Measurements from ENCODE around the gene KLRG1. TPM values are rescaled to one million over a fixed set of nuclear protein-coding genes. Genes with fewer than 3 reads are reported as not detected.
A peak's percentile ranks its signal among the peaks of the same experiment; 100 is the strongest.

Gene KLRG1
- total RNA-seq (ENCODE audit: unreplicated experiment), result 2.1 TPM
- long read RNA-seq, partial matches to known transcripts, result 0 of 3 reads
- long read RNA-seq, other reads (novel, unspliced or antisense), result 2 of 3 reads

- no peak within 1 kb of the TSS for H3K27ac Mint-ChIP-seq (ENCODE audit: unreplicated experiment)
Observed at GRCh38 chr12:8989413-8989812, at the start of gene KLRG1. TSS of gene KLRG1 (plus strand) at chr12:8989546. CDS start at chr12:8989636, 90 bp downstream.

GRCh38 chr12:8941691-8942478 lies 47.5 kb upstream of the KLRG1 start:
- Mint-ChIP-seq H3K4me1 (ENCODE audit: unreplicated experiment) (peaks cover 2% of the 10 kb centered on the region), H3K27ac (ENCODE audit: unreplicated experiment) (peak overlapping the region; percentile 30), H3K4me3 (ENCODE audit: unreplicated experiment) (peak overlapping the region; percentile 35), H3K27me3 (ENCODE audit: unreplicated experiment) (peaks cover under 1% of the 10 kb centered on the region), H3K9me3 (ENCODE audit: unreplicated experiment) (no peaks in the 10 kb centered on the region), H3K36me3 (ENCODE audit: low read depth, unreplicated experiment) (peaks cover 14% of the 10 kb centered on the region)
- DNase-seq (ENCODE audit: low spot score), result no peak
- TF ChIP-seq CTCF (IDR thresholded peaks at IDR 0.05; ENCODE audit: unreplicated experiment), result no peak

More at GRCh38 chr12:8989413-8989812, at the start of gene KLRG1:
- no peak for TF ChIP-seq CTCF (IDR thresholded peaks at IDR 0.05; ENCODE audit: unreplicated experiment)
- Mint-ChIP-seq H3K4me1 (ENCODE audit: unreplicated experiment) (peaks cover 13% of the 10 kb centered on the region), H3K36me3 (ENCODE audit: low read depth, unreplicated experiment) (no peaks in the 10 kb centered on the region), H3K9me3 (ENCODE audit: unreplicated experiment) (no peaks in the 10 kb centered on the region), H3K27me3 (ENCODE audit: unreplicated experiment) (peaks cover 1% of the 10 kb centered on the region), H3K4me3 (ENCODE audit: unreplicated experiment) (no peak within 1 kb of the TSS)
- no peak for DNase-seq (ENCODE audit: low spot score)

GRCh38 chr12:8943565-8944186 lies 45.7 kb upstream of the KLRG1 start:
- DNase-seq (ENCODE audit: low spot score), result no peak
- H3K4me3 Mint-ChIP-seq (ENCODE audit: unreplicated experiment), result no peak overlapping the region
- H3K4me1 Mint-ChIP-seq (ENCODE audit: unreplicated experiment), result peaks cover 14% of the 10 kb centered on the region
- H3K9me3 Mint-ChIP-seq (ENCODE audit: unreplicated experiment), result no peaks in the 10 kb centered on the region
- H3K36me3 Mint-ChIP-seq (ENCODE audit: low read depth, unreplicated experiment), result peaks cover 12% of the 10 kb centered on the region
- no peak for TF ChIP-seq CTCF (IDR thresholded peaks at IDR 0.05; ENCODE audit: unreplicated experiment)
- no peak overlapping the region for H3K27ac Mint-ChIP-seq (ENCODE audit: unreplicated experiment)
- H3K27me3 Mint-ChIP-seq (ENCODE audit: unreplicated experiment), result peaks cover 3% of the 10 kb centered on the region

GRCh38 chr12:8946733-8947132 lies 42.6 kb upstream of the KLRG1 start:
- no peak for TF ChIP-seq CTCF (IDR thresholded peaks at IDR 0.05; ENCODE audit: unreplicated experiment)
- Mint-ChIP-seq H3K36me3 (ENCODE audit: low read depth, unreplicated experiment) (peaks cover 7% of the 10 kb centered on the region), H3K4me1 (ENCODE audit: unreplicated experiment) (peaks cover 26% of the 10 kb centered on the region), H3K27ac (ENCODE audit: unreplicated experiment) (no peak overlapping the region), H3K9me3 (ENCODE audit: unreplicated experiment) (no peaks in the 10 kb centered on the region), H3K4me3 (ENCODE audit: unreplicated experiment) (no peak overlapping the region), H3K27me3 (ENCODE audit: unreplicated experiment) (peaks cover 8% of the 10 kb centered on the region)
- DNase-seq (ENCODE audit: low spot score), result no peak

- H3K4me3 Mint-ChIP-seq (ENCODE audit: unreplicated experiment), result no peak overlapping the region
- no peak overlapping the region for H3K27ac Mint-ChIP-seq (ENCODE audit: unreplicated experiment)
- no peaks in the 10 kb centered on the region for H3K9me3 Mint-ChIP-seq (ENCODE audit: unreplicated experiment)
- peaks cover 26% of the 10 kb centered on the region for H3K4me1 Mint-ChIP-seq (ENCODE audit: unreplicated experiment)
- DNase-seq (ENCODE audit: low spot score), result no peak
- peaks cover 8% of the 10 kb centered on the region for H3K27me3 Mint-ChIP-seq (ENCODE audit: unreplicated experiment)
- no peak for TF ChIP-seq CTCF (IDR thresholded peaks at IDR 0.05; ENCODE audit: unreplicated experiment)
- peaks cover 2% of the 10 kb centered on the region for H3K36me3 Mint-ChIP-seq (ENCODE audit: low read depth, unreplicated experiment)
Observed at GRCh38 chr12:8947737-8948136, 41.6 kb upstream of the KLRG1 start.

All from endothelial cell (in vitro differentiated cells).